ENCODE measurements around the gene KIAA1549. TPM values are rescaled to one million over a fixed set of nuclear protein-coding genes. Genes with fewer than 3 reads are reported as not detected.

The KIAA1549 gene
- total and polyA plus RNA-seq, 10 of the 15 experiments (the other 5 are each of a cell fraction or from before 2014, with no cell fraction given), result 0.02 to 0.82 (median 0.22) TPM

- no peak for DNase-seq (ENCODE audit: low read depth, low spot score)
- 33% methylated on average over 3 of the region's 3 CpGs for WGBS (ENCODE audit: insufficient coverage, insufficient replicate concordance, low lambda C conversion rate, missing lambda C conversion rate)
- H3K4me1 ChIP-seq (ENCODE audit: control insufficient read depth, insufficient read depth, low read length), result no peaks in the 10 kb centered on the region
- no peak overlapping the region for H2AFZ ChIP-seq (ENCODE audit: control insufficient read depth, low read depth, low read length)
- no peaks in the 10 kb centered on the region for H3K79me2 ChIP-seq (ENCODE audit: control insufficient read depth, insufficient read depth, low read length)
- no TSS peak for BruUV-seq (replicated peaks)
- ChIA-PET CTCF (no interaction called here), SMC1A (ENCODE audit: uncharacterized antibody, unreplicated experiment) (interaction anchor here (1.0 kb wide), 1 partner anchor 16 kb away, joined by 3 read pairs; no protein-coding TSS in a partner anchor), POLR2A (no interaction called here), RAD21 (ENCODE audit: unreplicated experiment) (no interaction called here)
- H3K27ac ChIP-seq (ENCODE audit: control insufficient read depth, insufficient read depth), result no peak overlapping the region
- in situ Hi-C loops (cut with MboI), result no loop called here
- intact Hi-C loops (cut with micrococcal nuclease; ENCODE audit: unreplicated experiment), result no loop called here
- ATAC-seq, result no peak
- H3K4me3 ChIP-seq, result no peak overlapping the region
- no peak for FAIRE-seq
- no peak overlapping the region for H3K4me2 ChIP-seq (ENCODE audit: control insufficient read depth, insufficient read depth)
- H4K20me1 ChIP-seq (ENCODE audit: control insufficient read depth, insufficient read depth), result no peaks in the 10 kb centered on the region
- TF ChIP-seq ASH2L (IDR thresholded peaks at IDR 0.05; ENCODE audit: borderline replicate concordance, low read depth) (no peak), SIN3A (IDR thresholded peaks at IDR 0.05; ENCODE audit: low read depth, low read length) (no peak), SMARCA5 (IDR thresholded peaks at IDR 0.05) (no peak), SPI1 (IDR thresholded peaks at IDR 0.05; ENCODE audit: borderline replicate concordance, insufficient read depth, low read depth, low read length) (no peak), ETV6 (conservative IDR thresholded peaks at IDR 0.05 in 1 of 2, IDR thresholded peaks at IDR 0.05 in 1 of 2; ENCODE audit: borderline replicate concordance in 1 of 2, low read depth in 1 of 2) (no peak), CHD4 (IDR thresholded peaks at IDR 0.05) (no peak), KDM1A (IDR thresholded peaks at IDR 0.05; ENCODE audit: borderline replicate concordance) (no peak), MEF2A (IDR thresholded peaks at IDR 0.05; ENCODE audit: insufficient read depth, low read depth, low read length) (no peak), NR2C2 (IDR thresholded peaks at IDR 0.05; ENCODE audit: borderline replicate concordance, control insufficient read depth, insufficient read length, low read depth) (no peak), YBX1 (IDR thresholded peaks at IDR 0.05) (no peak), TCF12 (IDR thresholded peaks at IDR 0.05; ENCODE audit: low read depth, low read length) (no peak), LARP7 (IDR thresholded peaks at IDR 0.05) (no peak), SREBF2 (IDR thresholded peaks at IDR 0.05; ENCODE audit: low read length) (no peak), ZNF24 (IDR thresholded peaks at IDR 0.05) (no peak), BCL3 (IDR thresholded peaks at IDR 0.05; ENCODE audit: borderline replicate concordance, insufficient read depth, low read depth, low read length, poor library complexity, severe bottlenecking) (no peak), PAX8 (IDR thresholded peaks at IDR 0.05) (no peak)
- TF ChIP-seq, protein P1, sequence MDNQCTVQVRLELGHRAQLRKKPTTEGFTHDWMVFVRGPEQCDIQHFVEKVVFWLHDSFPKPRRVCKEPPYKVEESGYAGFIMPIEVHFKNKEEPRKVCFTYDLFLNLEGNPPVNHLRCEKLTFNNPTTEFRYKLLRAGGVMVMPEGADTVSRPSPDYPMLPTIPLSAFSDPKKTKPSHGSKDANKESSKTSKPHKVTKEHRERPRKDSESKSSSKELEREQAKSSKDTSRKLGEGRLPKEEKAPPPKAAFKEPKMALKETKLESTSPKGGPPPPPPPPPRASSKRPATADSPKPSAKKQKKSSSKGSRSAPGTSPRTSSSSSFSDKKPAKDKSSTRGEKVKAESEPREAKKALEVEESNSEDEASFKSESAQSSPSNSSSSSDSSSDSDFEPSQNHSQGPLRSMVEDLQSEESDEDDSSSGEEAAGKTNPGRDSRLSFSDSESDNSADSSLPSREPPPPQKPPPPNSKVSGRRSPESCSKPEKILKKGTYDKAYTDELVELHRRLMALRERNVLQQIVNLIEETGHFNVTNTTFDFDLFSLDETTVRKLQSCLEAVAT (IDR thresholded peaks at IDR 0.05), result no peak
- no peak overlapping the region for H3K9ac ChIP-seq (ENCODE audit: control insufficient read depth, insufficient read depth, low read length)
- H3K9me3 ChIP-seq (replicated peaks; ENCODE audit: control insufficient read depth, insufficient read depth, low read length), result no peaks in the 10 kb centered on the region
- peaks cover 0 to 2% of the 10 kb centered on the region in 2 experiments; a peak in 1 of 4 replicates for H3K27me3 ChIP-seq (replicated peaks in 1 of 2; ENCODE audit: control insufficient read depth in 2 of 2, insufficient read depth in 2 of 2, low read length in 1 of 2)
- no peaks in the 10 kb centered on the region for H3K36me3 ChIP-seq (ENCODE audit: control insufficient read depth in 2 of 2, insufficient read depth in 2 of 2, low read length in 1 of 2)
Measured at GRCh38 chr7:138945821-138946220, 35.4 kb downstream of the KIAA1549 start.
